GM19351 (cell line): ENCODE results near the gene MRPL36.
"Not testable (repeated sequence)": the region's sequence is repeated elsewhere in the genome, so short reads cannot be mapped to it uniquely, and the experiment has no call there.

Source experiments
- ATAC-seq: cut with Tn5 transposase; IDR thresholded peaks from one replicate; pipeline ENCODE4 v1.9.1; 2021; ENCODE audit warnings: mild to moderate bottlenecking, moderate library complexity; ENCODE audit not compliant: unreplicated experiment

The MRPL36 gene

GRCh38 chr5:1797103-1797800 lies 2.4 kb downstream of the MRPL36 start:
- ATAC-seq, result no peak

- ATAC-seq, result no peak
Observed at GRCh38 chr5:1796371-1797102, 3.1 kb downstream of the MRPL36 start.

- ATAC-seq, result no peak
Observed at GRCh38 chr5:1795931-1796330, 3.7 kb downstream of the MRPL36 start.

GRCh38 chr5:1795506-1795905 lies 4.1 kb downstream of the MRPL36 start:
- no peak for ATAC-seq

GRCh38 chr5:1794901-1795290 lies 4.7 kb downstream of the MRPL36 start:
- no peak for ATAC-seq

- ATAC-seq, result no peak
Observed at GRCh38 chr5:1793966-1794900, 5.4 kb downstream of the MRPL36 start.

- no peak for ATAC-seq
Observed at GRCh38 chr5:1793301-1793740, 6.3 kb downstream of the MRPL36 start.

GRCh38 chr5:1792842-1793266 lies 6.8 kb downstream of the MRPL36 start:
- peak; percentile 93 for ATAC-seq

- ATAC-seq, result no peak
Observed at GRCh38 chr5:1791176-1791575, 8.5 kb downstream of the MRPL36 start.

- no peak for ATAC-seq
Observed at GRCh38 chr5:1789834-1790471, 9.7 kb downstream of the MRPL36 start.

GRCh38 chr5:1789438-1789833 lies 10.2 kb downstream of the MRPL36 start:
- ATAC-seq, result not testable (repeated sequence)

- no peak for ATAC-seq
Observed at GRCh38 chr5:1788828-1789227, 10.8 kb downstream of the MRPL36 start.

- ATAC-seq, result no peak
Observed at GRCh38 chr5:1788200-1788599, 11.4 kb downstream of the MRPL36 start.

- ATAC-seq, result no peak
Observed at GRCh38 chr5:1787472-1788047, 12.1 kb downstream of the MRPL36 start.

GRCh38 chr5:1786621-1787471 lies 12.8 kb downstream of the MRPL36 start:
- ATAC-seq, result no peak

GRCh38 chr5:1785984-1786383 lies 13.7 kb downstream of the MRPL36 start:
- no peak for ATAC-seq

GRCh38 chr5:1785062-1785461 lies 14.6 kb downstream of the MRPL36 start:
- no peak for ATAC-seq

GRCh38 chr5:1784197-1785050 lies 15.2 kb downstream of the MRPL36 start:
- ATAC-seq, result no peak

- ATAC-seq, result peak; percentile 82
Observed at GRCh38 chr5:1783216-1783554, 16.5 kb downstream of the MRPL36 start.
